Measurements from ENCODE around the gene CHST13.

CHST13 gene

GRCh38 chr3:126487151-126487771 lies 36.7 kb upstream of the CHST13 start:
- DNase-seq (ENCODE audit: low read depth in 2 of 2), result no peak

GRCh38 chr3:126488185-126488584 lies 35.8 kb upstream of the CHST13 start:
- DNase-seq (ENCODE audit: low read depth in 2 of 2), result no peak

- DNase-seq (ENCODE audit: low read depth in 2 of 2), result no peak
These were observed 34.9 kb upstream of the CHST13 start for GRCh38 chr3:126488886-126489569.

- DNase-seq (ENCODE audit: low read depth in 2 of 2), result no peak
These were observed 33.3 kb upstream of the CHST13 start for GRCh38 chr3:126490619-126491018.

GRCh38 chr3:126491221-126492013 lies 32.5 kb upstream of the CHST13 start:
- DNase-seq (ENCODE audit: low read depth in 2 of 2), result no peak

- no peak for DNase-seq (ENCODE audit: low read depth in 2 of 2)
These were observed 30.9 kb upstream of the CHST13 start for GRCh38 chr3:126493051-126493450.

- no peak for DNase-seq (ENCODE audit: low read depth in 2 of 2)
These were observed 30.2 kb upstream of the CHST13 start for GRCh38 chr3:126493739-126494138.

GRCh38 chr3:126494204-126494969 lies 29.6 kb upstream of the CHST13 start:
- DNase-seq (ENCODE audit: low read depth in 2 of 2), result no peak

GRCh38 chr3:126494970-126495230 lies 29.1 kb upstream of the CHST13 start:
- DNase-seq (ENCODE audit: low read depth in 2 of 2), result no peak

GRCh38 chr3:126495786-126496185 lies 28.2 kb upstream of the CHST13 start:
- DNase-seq (ENCODE audit: low read depth in 2 of 2), result no peak

- DNase-seq (ENCODE audit: low read depth in 2 of 2), result no peak
These were observed 26.8 kb upstream of the CHST13 start for GRCh38 chr3:126496894-126497850.

GRCh38 chr3:126497956-126498355 lies 26.0 kb upstream of the CHST13 start:
- DNase-seq (ENCODE audit: low read depth in 2 of 2), result no peak

GRCh38 chr3:126498461-126498860 lies 25.5 kb upstream of the CHST13 start:
- no peak for DNase-seq (ENCODE audit: low read depth in 2 of 2)

- no peak for DNase-seq (ENCODE audit: low read depth in 2 of 2)
These were observed 25.0 kb upstream of the CHST13 start for GRCh38 chr3:126498929-126499328.

GRCh38 chr3:126499401-126499800 lies 24.6 kb upstream of the CHST13 start:
- DNase-seq (ENCODE audit: low read depth in 2 of 2), result no peak

GRCh38 chr3:126500016-126500415 lies 23.9 kb upstream of the CHST13 start:
- DNase-seq (ENCODE audit: low read depth in 2 of 2), result no peak

- DNase-seq (ENCODE audit: low read depth in 2 of 2), result no peak
These were observed 22.9 kb upstream of the CHST13 start for GRCh38 chr3:126501054-126501453.

GRCh38 chr3:126501736-126502135 lies 22.2 kb upstream of the CHST13 start:
- no peak for DNase-seq (ENCODE audit: low read depth in 2 of 2)

GRCh38 chr3:126502656-126503055 lies 21.3 kb upstream of the CHST13 start:
- DNase-seq (ENCODE audit: low read depth in 2 of 2), result no peak

- no peak for DNase-seq (ENCODE audit: low read depth in 2 of 2)
These were observed 20.3 kb upstream of the CHST13 start for GRCh38 chr3:126503701-126504100.

- no peak for DNase-seq (ENCODE audit: low read depth in 2 of 2)
These were observed 16.1 kb upstream of the CHST13 start for GRCh38 chr3:126507886-126508285.
